SK-N-SH treated with all-trans-retinoic acid at 6 μM for 48 hours (cell line): ENCODE data around the gene IKZF5.

Source experiments
- ARNTL ChIP-seq: fragments of 450-650 bp; formaldehyde crosslinking; IDR thresholded peaks from 2 replicates; pipeline ENCODE4 v1.5.0; 2020; ENCODE audit warnings: low read depth, mild to moderate bottlenecking, moderate library complexity, borderline replicate concordance
- CSDC2 ChIP-seq: fragments of 250-450 bp; sonication (Bioruptor Pico); IDR thresholded peaks from 2 replicates; pipeline ENCODE4 v1.5.0; 2020; ENCODE audit warnings: mild to moderate bottlenecking, moderate library complexity
- GLIS3 ChIP-seq: fragments of 250-450 bp; sonication (Bioruptor Pico); IDR thresholded peaks from 2 replicates; pipeline ENCODE4 v1.5.0; 2020; ENCODE audit warnings: mild to moderate bottlenecking, moderate library complexity
- ISL1 ChIP-seq: fragments of 250-450 bp; sonication (Bioruptor Pico); IDR thresholded peaks from 2 replicates; pipeline ENCODE4 v2.1.2; 2022; ENCODE audit warnings: mild to moderate bottlenecking, moderate library complexity
- PATZ1 ChIP-seq: fragments of 250-450 bp; sonication (Bioruptor Pico); IDR thresholded peaks from 2 replicates; pipeline ENCODE4 v1.8.0; 2020; ENCODE audit warnings: mild to moderate bottlenecking, moderate library complexity, borderline replicate concordance
- RARB ChIP-seq: fragments of 250-450 bp; sonication (Bioruptor Pico); IDR thresholded peaks from 2 replicates; pipeline ENCODE4 v1.8.0; 2021; ENCODE audit warnings: mild to moderate bottlenecking, moderate library complexity
- TOX ChIP-seq: fragments of 250-450 bp; sonication (Bioruptor Pico); IDR thresholded peaks from 2 replicates; pipeline ENCODE4 v1.8.0; 2021; ENCODE audit warnings: mild to moderate bottlenecking, moderate library complexity, borderline replicate concordance
- ZNF565 ChIP-seq: fragments of 450-650 bp; formaldehyde crosslinking; conservative IDR thresholded peaks from 2 replicates; pipeline ENCODE4 v1.5.0; 2020; ENCODE audit warnings: low read depth, mild to moderate bottlenecking, moderate library complexity
- ZNF70 ChIP-seq: fragments of 450-650 bp; formaldehyde crosslinking; IDR thresholded peaks from 2 replicates; pipeline ENCODE4 v1.5.0; 2020; ENCODE audit warnings: mild to moderate bottlenecking, moderate library complexity
- ZNF8 ChIP-seq: fragments of 450-650 bp; formaldehyde crosslinking; IDR thresholded peaks from 2 replicates; pipeline ENCODE4 v1.5.0; 2020; ENCODE audit warnings: mild to moderate bottlenecking, moderate library complexity
- TF ChIP-seq, protein P1 (sequence below): fragments of 250-450 bp; sonication (Bioruptor Pico); IDR thresholded peaks from 2 replicates; pipeline ENCODE4 v1.5.1; 2020; ENCODE audit warnings: low read depth, mild to moderate bottlenecking, moderate library complexity
- TF ChIP-seq, protein P2 (sequence below): fragments of 250-450 bp; sonication (Bioruptor Pico); IDR thresholded peaks from 2 replicates; pipeline ENCODE4 v1.8.0; 2021; ENCODE audit warnings: low read depth, mild to moderate bottlenecking, moderate library complexity, borderline replicate concordance

GRCh38 chr10:123045961-123046731 lies 37.6 kb upstream of the IKZF5 start:
- TF ChIP-seq, protein P1, sequence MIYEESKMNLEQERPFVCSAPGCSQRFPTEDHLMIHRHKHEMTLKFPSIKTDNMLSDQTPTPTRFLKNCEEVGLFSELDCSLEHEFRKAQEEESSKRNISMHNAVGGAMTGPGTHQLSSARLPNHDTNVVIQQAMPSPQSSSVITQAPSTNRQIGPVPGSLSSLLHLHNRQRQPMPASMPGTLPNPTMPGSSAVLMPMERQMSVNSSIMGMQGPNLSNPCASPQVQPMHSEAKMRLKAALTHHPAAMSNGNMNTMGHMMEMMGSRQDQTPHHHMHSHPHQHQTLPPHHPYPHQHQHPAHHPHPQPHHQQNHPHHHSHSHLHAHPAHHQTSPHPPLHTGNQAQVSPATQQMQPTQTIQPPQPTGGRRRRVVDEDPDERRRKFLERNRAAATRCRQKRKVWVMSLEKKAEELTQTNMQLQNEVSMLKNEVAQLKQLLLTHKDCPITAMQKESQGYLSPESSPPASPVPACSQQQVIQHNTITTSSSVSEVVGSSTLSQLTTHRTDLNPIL (CRISPR knock-in tag), result no peak
- TF ChIP-seq TOX (CRISPR knock-in tag) (no peak), ZNF8 (no peak), CSDC2 (no peak), ZNF70 (CRISPR knock-in tag) (no peak), PATZ1 (CRISPR knock-in tag) (no peak), GLIS3 (CRISPR knock-in tag) (no peak), ISL1 (CRISPR knock-in tag) (no peak), ZNF565 (no peak), ARNTL (CRISPR knock-in tag) (no peak), RARB (CRISPR knock-in tag) (no peak)
- TF ChIP-seq, protein P2, sequence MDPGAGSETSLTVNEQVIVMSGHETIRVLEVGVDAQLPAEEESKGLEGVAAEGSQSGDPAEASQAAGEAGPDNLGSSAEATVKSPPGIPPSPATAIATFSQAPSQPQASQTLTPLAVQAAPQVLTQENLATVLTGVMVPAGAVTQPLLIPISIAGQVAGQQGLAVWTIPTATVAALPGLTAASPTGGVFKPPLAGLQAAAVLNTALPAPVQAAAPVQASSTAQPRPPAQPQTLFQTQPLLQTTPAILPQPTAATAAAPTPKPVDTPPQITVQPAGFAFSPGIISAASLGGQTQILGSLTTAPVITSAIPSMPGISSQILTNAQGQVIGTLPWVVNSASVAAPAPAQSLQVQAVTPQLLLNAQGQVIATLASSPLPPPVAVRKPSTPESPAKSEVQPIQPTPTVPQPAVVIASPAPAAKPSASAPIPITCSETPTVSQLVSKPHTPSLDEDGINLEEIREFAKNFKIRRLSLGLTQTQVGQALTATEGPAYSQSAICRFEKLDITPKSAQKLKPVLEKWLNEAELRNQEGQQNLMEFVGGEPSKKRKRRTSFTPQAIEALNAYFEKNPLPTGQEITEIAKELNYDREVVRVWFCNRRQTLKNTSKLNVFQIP (CRISPR knock-in tag), result no peak
